Measurements from ENCODE around the gene TDRD3.
"Not testable (repeated sequence)": the region's sequence is repeated elsewhere in the genome, so short reads cannot be mapped to it uniquely, and the experiment has no call there.

The TDRD3 gene

DNA sequence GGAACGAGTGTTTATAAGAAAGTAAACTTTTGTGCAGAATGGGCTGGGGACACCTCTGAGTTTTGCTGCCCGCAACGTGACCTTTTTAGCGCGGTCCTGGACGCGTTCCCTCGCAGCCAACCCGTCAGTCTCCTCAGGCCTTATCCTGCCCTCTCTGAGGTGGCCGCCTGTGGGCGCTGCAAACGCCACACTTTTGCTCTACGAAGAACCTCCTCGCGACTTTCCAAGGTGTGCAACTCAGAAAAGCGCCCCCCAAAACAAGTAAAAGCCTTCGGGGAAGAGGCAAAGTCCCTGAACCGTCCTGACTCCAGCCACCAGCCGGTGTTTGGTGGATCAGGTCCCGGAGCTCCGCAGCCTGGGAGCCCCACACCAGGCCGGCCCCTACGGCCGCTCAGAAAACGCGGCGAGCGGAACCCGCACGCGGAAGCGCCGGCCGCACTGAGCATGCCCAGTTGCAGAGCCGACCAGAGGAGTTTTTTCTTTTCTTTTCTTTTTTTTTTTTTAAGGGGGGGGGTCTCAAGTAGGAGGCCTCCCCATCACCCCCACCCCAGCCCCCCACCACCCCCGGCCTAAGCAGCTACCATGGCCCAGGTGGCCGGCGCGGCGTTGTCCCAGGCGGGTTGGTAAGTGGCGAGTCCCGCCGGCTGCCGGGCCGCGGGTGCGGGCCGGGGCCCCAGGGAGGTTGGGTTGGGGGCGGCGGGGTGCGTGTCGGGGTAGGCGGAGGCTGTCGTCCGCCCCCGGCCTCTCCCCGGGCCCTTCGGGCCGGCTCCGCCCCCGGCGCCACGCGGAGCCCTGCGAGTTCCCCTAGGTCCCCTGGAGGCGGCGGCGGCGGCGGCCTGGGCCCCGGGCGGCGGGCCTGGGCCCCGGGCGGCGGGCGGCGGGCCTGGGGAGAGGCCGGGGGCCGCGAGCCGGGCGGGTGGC, at the start of gene TDRD3:
TDRD3 (plus strand) TSS at position 438 of the 921 bp plus-strand sequence; CDS start at position 583, 145 bp downstream.
- DNase-seq (ENCODE audit: low read depth in 2 of 3, low spot score in 2 of 3): peak; percentile 54 to 60 (median 60)

DNA sequence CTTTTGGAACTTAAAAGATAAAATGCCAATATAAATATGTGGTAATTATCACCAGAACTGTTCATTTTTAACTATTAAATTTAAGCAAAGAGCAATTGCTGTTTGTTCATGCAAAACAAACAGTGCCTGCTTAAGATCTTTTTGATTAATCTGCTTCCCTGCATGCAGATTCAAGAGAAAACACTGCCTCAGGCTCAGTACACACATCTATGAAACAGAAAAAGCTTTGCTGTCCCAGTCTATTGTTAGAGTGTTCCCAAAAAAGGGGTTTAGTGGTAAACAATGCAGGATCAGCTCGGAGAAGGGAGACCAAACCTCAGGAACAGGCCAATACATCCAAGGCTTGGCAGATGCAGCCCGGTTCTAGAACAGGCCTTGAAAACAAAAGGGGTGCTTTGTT, 49.3 kb upstream of the TDRD3 start:
- DNase-seq (ENCODE audit: low read depth in 2 of 3, low spot score in 2 of 3): no peak

DNA sequence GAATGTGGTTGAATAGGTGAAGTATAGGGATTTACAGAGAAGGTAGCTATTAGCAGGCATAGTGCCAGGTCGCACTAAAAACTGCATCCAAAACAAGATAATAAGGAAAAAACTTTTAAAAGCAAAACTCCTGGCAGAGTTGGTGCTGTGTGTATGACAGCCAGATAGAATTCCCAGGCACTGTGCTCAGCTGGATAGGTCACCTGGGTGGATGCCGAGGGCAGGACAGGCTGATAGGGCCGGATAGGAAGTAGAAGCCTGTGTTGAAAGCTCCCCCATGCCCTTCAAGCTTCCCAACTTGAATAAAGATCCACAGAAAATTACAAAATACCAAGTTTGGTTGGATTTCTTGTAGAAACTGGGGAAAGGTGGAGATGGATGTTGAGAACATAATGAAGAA, 48.9 kb upstream of the TDRD3 start:
- no peak for DNase-seq (ENCODE audit: low read depth in 2 of 3, low spot score in 2 of 3)

DNA sequence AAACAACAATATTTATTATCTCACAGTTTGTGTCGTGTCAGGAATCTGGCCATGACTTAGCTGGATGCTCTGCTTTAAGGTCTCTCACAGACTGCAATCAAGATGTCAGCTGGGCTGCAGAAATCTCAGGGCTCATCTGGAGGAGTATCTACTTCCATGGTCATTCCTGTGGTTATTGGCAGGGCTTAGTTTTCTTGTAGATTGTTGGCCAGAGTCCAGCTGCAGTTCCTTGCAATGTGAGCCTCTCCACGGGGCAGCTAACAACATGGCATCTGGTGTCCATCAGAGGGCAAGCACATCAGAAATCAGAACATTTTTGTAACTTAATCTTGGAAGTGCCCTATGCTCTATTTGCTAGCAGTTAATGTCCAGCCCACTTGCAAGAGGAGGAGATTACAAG, 45.7 kb upstream of the TDRD3 start:
- DNase-seq (ENCODE audit: low read depth in 2 of 3, low spot score in 2 of 3): no peak

DNA sequence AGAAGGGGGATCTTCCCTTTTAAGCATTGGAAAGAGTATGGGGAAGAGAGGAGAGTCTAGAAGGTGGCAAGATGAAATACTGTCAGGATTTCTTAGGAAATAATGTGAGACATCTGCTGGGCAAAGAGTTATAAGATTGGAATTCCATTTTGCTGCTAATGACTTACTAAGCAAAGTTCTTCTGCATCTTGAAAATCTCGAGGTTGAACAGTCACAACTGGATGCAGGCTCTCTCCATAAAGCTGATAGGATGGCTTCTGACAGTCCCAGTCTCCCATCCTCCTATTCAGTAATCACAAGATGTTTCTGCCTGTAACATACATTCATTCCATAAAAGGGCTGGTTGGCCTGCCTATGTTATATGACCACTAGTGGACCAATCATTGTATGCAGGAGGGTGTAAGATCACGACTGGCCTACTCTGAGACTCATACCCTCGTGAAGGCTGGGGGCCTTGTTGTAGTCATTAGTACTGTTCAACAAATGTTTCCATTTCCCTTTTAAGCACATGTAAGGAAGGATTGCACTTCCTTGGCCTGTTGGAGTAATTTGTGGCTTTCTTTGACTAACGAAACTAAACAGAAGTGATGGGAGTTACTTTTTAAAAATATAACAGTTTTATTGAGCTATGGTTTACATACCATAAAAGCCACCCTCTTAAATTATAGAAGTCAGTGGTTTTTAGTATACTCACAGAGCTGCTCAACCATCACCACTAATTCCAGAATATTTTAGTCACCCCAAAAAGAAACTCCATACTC, 45.0 kb upstream of the TDRD3 start:
- no peak for DNase-seq (ENCODE audit: low read depth in 2 of 3, low spot score in 2 of 3)

DNA sequence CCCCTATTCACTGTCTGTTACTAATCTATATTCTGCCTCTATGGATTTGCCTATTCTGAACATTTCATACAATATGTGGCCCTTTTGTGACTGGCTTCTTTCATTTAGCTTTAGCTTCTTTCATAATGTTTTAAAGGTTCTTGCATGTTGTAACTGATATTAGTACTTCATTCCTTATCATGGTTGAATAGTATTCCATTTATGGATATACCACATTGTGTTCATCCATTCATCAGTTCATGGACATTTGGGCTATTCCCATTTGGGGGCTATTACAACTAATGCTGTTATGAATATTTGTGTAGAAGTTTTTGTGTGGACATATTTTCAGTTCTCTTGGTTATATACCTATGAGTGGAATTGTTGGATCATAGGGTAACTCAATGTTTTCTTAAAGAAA, 44.4 kb upstream of the TDRD3 start:
- no peak for DNase-seq (ENCODE audit: low read depth in 2 of 3, low spot score in 2 of 3)

DNA sequence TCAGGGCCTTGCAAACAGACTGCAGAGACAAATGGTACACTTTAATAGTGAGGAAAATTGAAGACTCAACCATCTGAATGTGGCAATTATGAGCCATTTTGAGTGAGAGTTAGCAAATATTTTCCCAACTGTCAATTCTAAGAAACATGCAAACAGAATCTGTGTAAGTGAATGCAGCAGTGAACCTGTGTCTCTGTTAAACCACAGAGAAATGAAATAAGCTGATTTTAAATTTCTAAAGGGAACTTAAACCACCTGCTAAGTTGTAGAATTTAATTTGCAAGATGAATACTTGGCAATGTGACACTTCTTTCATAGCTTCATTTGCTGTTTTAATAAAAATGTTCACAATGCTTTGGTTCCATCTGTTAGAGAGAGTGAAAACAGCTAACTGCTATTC, 42.0 kb upstream of the TDRD3 start:
- no peak for DNase-seq (ENCODE audit: low read depth in 2 of 3, low spot score in 2 of 3)

DNA sequence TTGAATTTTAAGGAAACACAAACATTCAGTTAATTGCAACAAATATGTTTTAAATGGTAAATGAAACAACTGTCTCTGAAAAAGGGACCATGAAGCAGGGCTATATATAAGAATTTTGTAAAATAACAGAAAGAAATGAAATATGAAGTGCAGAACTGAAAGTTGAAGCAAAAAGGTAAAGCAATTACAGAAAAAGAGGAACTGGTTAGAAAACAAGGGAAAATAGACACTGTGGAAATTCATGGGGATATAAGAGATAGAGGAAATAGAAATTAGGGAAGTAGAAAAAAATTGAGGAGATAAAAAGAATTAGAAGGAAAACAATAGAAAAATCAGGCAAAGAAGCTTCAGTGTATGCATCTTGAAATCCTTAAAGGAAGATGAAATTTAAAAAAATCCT, 40.0 kb upstream of the TDRD3 start:
- no peak for DNase-seq (ENCODE audit: low read depth in 2 of 3, low spot score in 2 of 3)

DNA sequence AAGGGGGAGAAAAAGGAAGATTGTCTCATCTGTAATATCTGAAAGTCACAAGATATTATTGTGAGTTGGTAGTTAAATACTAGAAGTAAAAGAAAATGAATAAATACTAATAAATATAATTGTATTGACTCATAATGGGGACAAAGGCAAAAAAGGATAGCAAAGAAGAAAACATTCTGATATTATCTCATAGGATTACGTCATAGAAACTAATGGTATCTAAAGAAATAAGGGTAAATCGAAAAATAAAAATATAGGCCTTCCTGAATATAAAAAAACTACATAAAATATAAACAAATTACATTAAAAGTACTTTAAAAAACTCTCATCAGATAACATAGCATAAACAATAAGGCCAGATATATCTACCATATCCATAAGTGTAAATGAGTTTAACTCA, 38.6 kb upstream of the TDRD3 start:
- no peak for DNase-seq (ENCODE audit: low read depth in 2 of 3, low spot score in 2 of 3)

DNA sequence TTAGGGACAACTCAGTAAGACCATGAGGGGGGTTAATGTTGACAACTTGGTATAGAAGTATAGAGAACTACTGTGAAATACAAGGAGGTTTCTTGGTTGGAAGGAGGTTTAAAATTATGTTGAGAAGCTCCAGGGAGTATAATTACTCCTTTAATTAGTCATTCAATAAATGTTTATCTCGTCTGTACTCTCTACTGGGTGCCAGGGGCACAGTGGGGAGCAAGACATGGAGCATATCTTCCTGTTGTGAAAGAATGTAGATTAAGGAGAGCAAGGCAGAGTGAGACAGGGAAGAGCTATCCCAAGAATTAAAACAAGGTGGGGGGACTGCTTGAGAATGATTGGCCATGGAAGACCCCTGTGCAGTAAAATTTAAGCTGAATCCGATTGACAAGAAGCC, 33.7 kb upstream of the TDRD3 start:
- DNase-seq (ENCODE audit: low read depth in 2 of 3, low spot score in 2 of 3): no peak

DNA sequence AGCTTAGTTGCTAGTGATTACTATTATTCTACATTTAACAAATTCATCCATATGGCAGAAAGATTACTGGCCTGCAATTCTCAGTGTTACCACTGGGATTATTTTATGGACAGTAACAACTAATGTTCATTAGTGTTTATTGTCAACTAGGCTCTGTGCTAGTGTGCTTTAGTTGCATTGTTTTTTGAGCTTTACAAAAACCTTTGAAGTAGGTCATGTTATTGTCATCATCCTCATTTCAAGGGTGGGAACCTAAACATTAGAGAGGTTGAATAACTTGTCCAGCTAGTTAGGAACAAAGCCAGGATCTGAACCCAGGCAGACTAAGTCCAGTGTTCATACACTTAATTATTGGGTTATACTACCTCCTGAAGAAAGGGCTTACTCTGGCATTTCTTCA, 27.8 kb upstream of the TDRD3 start:
- no peak for DNase-seq (ENCODE audit: low read depth in 2 of 3, low spot score in 2 of 3)

DNA sequence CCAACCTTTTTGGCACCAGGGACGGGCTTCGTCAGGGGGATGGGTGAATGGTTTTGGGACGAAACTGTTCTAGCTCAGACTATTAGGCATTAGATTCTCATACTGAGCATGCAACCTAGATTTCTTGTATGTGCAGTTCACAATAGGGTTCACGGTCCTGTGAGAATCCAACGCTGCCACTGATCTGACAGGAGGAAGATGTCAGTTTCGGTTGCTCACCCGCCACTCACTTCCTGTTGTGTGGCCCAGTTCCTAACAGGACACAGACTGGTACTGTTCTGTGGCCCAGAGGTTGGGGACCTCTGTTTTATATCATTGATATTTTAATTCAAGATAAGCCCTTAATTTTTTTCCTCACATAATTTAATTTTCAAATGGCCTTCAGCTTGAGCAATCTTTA, 26.7 kb upstream of the TDRD3 start:
- DNase-seq (ENCODE audit: low read depth in 2 of 3, low spot score in 2 of 3): no peak

DNA sequence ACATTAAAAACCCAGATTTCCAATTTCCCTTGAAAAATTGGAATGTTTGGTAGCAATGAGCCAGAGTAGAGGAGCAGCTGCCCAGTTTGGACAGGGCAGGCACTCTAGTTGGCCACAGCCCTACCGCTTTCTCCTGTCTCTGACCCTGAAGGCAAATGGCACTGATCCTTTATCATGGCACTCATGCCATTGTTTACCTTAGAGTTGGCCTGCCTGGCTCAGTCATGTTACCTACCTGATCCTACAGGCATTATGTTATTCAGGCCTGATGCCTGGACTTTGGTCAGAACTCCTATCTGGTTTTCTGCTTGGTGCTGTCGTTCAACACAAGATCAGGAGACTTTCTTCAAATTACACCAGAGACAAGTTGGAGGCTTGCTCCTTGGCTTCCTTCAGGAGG, 24.9 kb upstream of the TDRD3 start:
- DNase-seq (ENCODE audit: low read depth in 2 of 3, low spot score in 2 of 3): no peak

DNA sequence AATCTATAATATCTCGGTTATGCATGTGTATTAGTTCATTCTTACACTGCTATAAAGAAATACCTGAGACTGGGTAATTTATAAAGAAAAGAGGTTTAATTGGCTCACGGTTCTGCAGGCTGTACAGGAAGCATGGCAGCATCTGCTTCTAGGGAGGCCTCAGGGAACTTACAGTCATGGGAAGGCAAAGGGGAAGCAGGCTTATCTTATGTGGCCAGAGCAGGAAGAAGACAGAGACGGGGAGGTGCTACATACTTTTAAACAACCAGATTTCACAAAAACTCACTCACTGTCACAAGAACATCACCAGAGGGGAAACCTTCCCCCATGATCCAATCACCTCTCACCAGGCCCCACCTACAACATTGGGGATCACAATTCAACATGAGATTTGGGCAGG, 17.7 kb upstream of the TDRD3 start:
- not testable (repeated sequence) for DNase-seq (ENCODE audit: low read depth in 2 of 3, low spot score in 2 of 3)

DNA sequence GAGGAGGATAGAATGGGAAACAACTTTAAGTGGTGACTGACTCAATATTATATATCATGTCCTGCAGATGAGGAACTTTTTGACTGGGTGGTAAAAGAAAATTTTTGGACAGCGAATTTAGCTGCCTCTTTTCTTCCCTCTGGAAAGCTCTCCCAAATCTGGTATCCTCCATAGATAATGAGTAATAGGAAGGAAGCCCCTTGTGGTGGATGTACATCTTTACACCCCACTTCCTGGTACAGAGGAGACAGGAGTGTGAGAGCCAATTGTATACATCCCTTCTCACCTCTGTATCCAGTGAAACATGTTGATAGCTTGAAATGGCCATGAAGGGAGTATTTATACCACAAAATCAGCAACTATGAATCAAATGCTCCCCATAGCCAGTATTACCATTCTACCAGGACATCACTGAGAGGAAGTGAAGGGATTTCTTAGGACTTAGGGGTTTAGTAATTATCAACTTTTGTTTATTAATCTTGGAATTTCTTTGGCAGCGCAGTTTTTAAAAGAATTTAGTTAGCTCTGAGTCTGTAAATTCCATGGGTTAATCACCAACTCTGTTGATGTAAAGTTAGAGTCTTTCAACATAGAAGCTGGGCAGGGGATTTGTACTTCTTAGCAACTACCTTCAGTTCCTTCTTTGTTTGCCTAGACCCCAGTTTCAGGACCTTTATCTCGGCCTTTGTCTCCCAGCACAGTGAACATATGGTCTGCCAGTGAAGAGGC, 17.0 kb upstream of the TDRD3 start:
- no peak for DNase-seq (ENCODE audit: low read depth in 2 of 3, low spot score in 2 of 3)

DNA sequence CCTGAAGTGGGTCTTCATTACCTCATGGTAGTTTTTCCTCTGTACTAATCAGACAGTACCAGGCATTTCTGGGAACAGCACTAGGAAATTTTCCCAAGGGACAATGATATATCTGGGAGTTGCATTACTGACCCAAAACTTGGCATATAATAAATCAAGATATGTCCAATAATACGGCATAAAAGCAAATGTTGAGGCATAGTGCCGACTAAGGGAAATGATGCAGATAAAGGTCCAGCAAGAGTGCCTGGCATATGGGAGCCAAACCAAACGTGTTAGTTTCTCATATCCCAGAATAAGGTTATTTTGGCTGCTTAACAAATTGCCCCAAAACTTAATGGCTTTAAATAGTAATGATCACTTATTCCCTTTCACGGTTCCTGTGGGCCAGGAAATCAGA, 12.1 kb upstream of the TDRD3 start:
- DNase-seq (ENCODE audit: low read depth in 2 of 3, low spot score in 2 of 3): no peak

DNA sequence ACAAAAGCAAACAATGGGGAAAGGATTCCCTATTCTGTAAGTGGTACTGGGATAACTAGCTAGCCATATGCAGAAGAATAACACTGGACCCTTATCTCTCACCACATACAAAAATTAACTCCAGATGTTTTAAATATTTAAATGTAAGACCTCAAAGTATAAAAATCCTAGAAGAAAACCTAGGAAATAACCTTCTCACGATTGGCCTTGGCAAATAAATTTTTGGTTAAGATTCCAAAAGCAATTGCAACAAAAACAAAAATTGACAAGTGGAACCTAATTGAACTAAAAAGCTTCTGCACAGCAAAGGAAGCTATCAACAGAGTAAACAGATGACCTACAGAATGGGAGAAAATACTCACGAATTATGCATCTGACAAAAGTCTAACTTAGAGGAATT, 10.8 kb upstream of the TDRD3 start:
- DNase-seq (ENCODE audit: low read depth in 2 of 3, low spot score in 2 of 3): no peak

DNA sequence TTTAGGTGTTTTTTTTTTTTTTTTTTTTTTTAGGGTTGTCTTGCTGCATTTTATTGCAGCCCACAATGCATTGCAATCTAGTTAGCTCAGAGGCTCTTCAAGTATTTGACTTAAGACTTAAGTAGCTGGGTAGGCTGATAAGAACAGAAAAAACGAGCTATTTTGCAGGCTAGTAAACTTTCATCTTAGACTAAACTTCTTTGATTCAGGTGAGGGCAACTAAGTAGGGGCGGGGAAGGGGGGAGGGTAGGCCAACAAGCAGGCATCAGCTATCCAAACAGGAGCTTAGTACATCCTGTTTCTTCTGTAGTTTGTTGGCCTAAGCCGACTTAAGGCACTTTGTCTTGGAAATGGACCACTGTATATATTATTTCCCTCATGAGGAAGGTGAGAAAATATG, 4.9 kb upstream of the TDRD3 start:
- DNase-seq (ENCODE audit: low read depth in 2 of 3, low spot score in 2 of 3): no peak

DNA sequence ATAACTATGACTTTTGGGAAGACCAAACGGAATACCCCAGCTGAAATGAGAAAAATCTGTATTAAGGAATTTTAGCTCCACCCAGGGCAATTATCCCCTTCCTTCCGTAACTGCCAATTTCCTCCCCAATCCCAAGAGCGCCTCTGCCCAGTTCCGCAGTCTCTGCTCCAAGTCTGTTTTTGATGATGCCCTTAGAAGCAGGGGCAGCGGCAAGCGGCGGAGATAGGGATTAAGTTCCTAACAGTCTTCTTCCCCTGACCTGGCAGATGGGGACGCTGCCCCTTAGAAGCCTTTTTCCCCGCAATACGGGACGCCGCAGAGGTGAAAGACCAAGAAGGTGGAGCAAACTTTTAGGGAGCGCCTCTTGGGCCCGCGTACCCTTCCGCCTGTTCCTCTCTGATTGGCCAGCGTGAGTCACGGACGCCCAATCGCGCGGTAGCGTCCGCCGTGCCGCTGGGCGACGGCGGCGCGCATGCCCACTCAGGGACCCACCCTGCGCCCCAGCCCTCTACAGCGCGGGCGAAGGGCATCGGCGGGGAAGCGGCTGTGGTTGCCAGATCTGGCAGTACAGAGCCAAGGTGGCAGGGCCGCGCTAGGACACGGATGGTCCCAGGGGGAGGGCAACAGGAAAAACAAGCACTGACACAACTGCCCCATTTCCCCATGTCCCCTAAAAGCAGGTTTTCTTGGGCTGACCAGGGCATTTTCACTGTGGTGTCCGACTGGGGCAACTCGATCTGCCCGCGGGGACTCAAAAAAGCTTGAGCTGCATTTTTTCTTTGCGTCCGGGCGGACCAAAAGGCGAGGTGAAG, 843 bp upstream of the TDRD3 start:
- DNase-seq (ENCODE audit: low read depth in 2 of 3, low spot score in 2 of 3): peak; percentile 61 to 78 (median 61)

DNA sequence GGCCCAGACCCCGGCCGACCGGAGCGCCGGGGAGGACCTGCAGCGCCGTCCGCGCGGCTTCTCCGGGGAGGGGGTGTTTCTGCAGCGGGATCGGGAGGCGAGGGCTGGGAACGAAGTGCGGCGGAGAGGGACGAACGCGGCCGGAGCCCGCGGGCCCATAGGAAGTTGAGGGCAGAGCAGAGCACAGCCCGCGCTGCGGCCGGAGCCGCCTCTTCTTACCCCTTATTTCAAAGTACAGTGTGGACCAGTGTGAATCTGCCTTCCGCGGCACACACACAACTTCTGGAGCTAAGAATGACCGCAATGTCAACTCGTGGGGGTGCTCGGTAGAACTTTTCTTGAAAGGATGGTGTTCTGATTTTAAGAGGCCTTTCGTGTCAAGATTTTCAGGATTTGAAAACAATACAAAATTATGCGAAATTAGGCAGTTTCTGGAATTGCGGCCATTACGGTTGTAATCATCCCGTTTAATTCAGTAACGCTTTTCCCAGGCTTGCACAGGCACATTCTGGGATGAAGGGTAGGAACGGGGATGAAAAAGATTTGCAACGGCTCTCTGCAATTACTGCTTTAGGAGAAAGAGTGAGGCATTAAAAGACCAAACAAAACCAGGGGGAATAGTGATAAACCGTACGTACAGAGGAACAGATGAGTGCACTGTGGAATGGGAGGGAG, 821 bp downstream of the TDRD3 start:
- peak in 2 of 3 experiments; percentile 29 to 40 for DNase-seq (ENCODE audit: low read depth in 2 of 3, low spot score in 2 of 3)
